Measurements from ENCODE around the gene TTLL10.

Gene TTLL10

DNA sequence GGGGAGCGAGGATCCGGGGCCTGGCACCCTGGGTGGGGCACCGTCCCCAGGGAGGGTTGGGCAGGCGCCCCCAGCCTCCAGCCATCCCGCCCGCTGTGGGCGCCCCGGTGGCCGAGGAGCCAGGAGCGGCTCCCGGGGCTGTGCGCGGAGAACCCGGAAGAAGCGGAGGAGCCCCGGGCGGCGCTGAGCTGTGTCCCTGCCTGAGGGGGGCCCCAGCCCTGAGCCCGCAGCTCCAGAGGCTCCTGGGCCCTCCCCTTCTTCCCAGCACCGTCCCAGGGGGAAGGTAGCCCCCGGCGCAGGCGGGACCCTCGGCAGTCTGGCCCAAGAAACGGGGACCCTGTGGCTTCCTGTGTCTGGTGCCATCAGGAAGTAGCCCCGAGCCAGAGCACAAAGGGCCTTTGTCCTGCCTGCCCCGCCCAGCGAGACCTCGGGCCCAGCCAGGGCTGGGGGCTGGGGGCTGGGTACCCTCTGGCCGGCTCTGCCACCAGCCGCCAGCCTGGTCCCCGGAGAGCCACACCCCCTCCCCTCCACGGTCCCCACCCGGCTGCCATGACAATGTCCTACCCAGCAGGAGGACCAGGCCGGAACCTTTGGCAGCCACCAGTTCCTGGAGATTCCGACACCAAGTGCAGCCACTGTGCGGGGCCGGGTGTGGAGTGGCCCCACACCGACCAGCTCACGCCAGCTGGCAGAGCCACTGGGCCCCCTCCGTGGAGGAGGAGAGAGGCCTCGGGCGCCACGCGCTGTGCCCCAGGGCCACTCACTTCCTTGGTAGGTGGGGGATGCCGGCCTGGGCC is 15.6 kb upstream of the TTLL10 start:
- DNase-seq: no peak

- DNase-seq: no peak
These were observed 13.3 kb upstream of the TTLL10 start for GRCh38 chr1:1160281-1160930.

- DNase-seq: no peak
These were observed 12.5 kb upstream of the TTLL10 start for GRCh38 chr1:1161078-1161682.

DNA sequence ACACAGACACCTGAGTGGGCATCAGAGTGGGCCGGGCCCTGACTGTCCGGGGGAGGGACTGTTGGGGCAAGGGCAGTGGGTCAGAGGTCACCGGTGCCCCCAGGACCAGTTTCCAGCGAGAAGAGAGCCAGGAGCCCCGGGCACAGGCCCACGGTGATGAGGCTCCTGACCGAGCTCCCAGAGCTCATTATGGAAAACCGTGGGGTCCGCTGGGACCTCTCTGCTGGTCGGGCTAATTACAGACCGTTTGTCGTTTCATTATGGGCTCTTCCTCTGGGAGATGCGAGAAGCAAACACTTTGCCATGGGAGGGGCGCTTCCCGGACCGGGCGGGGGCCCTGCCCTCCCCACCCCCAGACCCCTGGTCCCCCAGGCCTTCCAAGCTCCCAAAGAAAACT is 12.0 kb upstream of the TTLL10 start:
- no peak for DNase-seq

- peak; percentile 53 for DNase-seq
These were observed 10.8 kb upstream of the TTLL10 start for GRCh38 chr1:1162597-1163537.

DNA sequence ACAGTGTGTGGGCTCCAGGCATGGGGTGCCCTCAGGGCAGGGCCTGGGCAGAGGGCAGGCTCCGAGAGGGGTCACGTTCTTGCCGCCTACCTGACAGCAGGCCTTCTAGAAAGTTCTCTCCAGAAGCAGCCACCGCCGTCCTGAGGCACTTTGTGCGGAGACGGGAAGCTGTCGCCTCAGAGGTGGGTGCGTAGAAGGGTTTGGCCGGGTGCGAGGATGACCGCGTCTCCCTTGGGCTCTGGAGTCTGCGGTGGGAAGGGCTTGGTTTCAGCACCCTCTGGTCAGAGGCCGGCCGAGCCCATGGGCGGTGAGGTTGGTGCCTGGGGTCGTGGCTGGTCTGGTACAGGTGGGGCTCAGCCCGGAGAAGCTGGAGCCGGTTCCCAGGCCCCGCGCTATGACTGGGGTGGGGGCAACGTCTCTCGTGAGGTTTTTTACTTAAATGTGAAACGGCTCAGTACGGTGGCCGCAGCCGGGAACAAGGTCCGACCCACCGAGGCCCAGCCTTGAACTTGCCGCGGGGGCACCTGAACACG is 10.1 kb upstream of the TTLL10 start:
- DNase-seq: no peak

- DNase-seq: no peak
These were observed 9.3 kb upstream of the TTLL10 start for GRCh38 chr1:1164361-1164700.

- DNase-seq: no peak
These were observed 8.8 kb upstream of the TTLL10 start for GRCh38 chr1:1164701-1165451.

DNA sequence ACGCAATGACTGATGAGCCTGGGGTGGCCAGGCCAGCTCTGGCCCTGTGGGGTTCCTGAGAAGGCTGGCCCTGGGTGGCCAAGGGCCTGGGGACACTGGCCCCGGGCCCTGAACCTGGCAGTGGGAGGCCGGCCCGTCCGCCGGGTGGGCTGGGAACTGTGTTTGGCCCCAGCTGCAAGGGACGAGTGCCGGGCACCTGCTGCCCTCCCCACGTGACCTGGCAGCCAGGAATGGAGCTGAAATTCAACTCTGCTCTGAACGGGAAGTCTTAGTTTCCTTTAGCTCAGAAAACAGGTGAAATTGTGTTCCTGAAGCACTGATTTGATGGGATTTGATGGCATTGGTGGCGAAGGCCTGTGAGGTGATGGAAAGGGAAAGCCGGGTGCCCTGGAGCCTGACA is 8.2 kb upstream of the TTLL10 start:
- no peak for DNase-seq

- no peak for DNase-seq
These were observed 7.7 kb upstream of the TTLL10 start for GRCh38 chr1:1165900-1166421.

GRCh38 chr1:1166642-1167397 is 6.9 kb upstream of the TTLL10 start:
- no peak for DNase-seq

DNA sequence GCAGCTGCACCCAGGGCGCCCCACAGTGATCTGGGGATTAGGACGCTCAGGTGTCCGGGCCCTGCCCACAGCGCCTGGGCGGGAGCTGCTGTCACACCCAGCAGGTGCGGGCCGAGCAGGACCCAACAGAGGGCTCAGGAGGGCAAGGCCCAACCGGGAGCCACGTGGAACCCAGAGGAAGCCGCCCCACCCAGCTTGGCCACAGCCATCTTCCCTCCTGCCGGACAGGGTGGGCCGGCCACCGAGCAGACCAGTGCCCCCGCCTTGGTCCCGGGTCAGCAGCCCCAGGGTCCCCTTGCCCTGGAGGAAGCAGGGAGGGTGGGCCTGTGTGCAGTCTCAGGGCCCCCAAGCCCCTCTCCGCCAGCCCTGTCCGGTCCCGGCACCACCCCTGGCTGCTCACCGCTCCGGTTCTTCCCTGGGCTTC is 6.3 kb upstream of the TTLL10 start:
- DNase-seq: no peak

DNA sequence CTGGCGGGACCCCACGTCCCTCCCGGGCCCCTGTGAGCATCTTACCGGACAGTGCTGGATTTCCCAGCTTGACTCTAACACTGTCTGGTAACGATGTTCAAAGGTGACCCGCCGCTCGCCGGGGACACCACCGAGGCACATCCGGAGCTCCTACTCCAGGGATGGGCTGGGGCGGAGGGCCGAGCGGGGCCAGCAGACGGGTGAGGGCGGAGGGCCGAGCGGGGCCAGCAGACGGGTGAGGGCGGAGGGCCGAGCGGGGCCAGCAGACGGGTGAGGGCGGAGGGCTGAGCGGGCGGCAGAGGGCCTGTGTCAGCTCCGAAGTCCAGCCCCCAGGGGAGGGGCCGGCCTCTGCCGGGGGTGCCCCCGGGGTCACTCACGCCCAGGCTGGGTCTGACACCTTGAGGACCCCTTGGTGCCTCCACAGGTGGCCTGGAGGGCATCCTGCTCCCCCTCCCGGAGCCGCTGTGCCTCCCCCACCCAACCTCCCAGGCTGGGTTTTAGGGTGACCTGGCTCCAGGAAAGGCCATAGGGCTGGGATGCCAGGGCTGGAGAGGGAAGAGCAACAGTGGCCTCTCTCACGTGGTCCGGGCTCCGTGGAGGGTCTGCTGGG is 5.7 kb upstream of the TTLL10 start:
- no peak for DNase-seq

GRCh38 chr1:1168451-1169411 is 4.9 kb upstream of the TTLL10 start:
- no peak for DNase-seq

- DNase-seq: no peak
These were observed 4.1 kb upstream of the TTLL10 start for GRCh38 chr1:1169429-1170214.

DNA sequence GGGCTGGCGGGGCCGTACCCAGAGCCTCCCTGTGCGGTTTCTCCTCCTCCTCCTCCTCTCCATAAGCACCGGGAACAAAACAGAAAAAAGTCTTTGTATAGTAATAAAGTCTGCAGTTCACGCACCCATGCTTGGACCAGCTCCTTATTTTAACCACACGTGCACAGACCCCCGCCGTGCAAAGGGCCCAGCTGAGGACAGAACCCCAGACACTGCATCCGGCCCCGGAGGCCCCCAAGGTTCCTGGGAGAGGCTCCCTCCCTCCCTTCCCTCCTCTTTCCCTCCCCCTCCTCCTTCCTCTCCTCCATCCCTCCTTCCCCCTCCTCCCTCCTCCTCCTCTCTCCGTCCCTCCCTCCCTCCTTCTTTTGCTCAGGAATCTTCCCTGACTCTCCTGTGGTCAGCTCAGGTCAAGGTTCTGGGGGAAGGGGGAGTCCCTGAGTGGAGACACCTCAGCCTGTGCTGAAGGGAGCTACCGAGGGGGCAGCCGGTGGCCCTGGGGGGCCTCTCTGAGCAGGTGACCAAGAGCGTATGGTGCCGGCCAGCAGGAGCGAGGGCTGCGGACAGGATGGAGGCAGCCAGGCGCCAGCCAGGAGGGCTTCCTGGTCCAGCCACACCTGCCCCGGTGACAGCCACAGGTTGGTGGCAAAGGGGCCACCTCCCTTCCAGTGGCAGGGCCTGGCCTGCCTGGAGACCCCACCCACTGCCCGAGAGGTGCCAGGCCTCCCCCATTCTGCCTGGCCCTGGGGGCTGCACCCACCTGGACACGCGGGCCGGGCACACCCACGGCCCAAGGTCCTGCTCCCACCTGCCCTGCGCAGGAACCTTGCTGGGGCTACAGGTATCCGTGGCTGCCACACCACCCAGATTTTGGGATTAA is 3.2 kb upstream of the TTLL10 start:
- no peak for DNase-seq

GRCh38 chr1:1171161-1171545 is 2.5 kb upstream of the TTLL10 start:
- no peak for DNase-seq

Measured in NCI-H2029 treated with DMSO at 0.1 percent for 48 hours (cell line).